NOMO-1 treated with dmso at 0.1 percent for 144 hours (cell line): ENCODE data around the gene EHD2.

ENCODE experiments used
- DNase-seq: peaks from one replicate; lab custom pipeline; 2025; ENCODE audit not compliant: unreplicated experiment; lab: John Stamatoyannopoulos, UW

Gene EHD2

GRCh38 chr19:47691090-47691489 is 22.1 kb upstream of the EHD2 start:
- DNase-seq: no peak

DNA sequence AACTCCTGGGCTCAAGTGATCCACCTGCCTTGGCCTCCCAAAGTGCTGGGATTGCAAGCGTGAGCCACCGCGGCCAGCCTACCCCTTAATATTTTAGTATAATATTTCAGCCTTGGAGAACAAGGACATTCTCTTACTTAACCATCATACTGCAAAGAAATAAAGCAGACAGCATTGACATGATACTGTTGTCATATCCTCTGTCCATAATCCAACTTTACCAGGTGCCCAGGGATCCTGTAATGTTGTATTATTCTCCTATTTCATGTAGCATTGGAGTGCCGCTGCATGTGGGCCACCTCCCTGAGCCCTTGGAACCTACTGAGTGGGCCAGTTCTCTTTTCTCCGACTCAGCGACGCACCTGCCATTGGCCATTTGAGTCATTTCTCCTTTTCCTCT is 21.4 kb upstream of the EHD2 start:
- no peak for DNase-seq

- DNase-seq: no peak
Observed at GRCh38 chr19:47693489-47693888, 19.7 kb upstream of the EHD2 start.

DNA sequence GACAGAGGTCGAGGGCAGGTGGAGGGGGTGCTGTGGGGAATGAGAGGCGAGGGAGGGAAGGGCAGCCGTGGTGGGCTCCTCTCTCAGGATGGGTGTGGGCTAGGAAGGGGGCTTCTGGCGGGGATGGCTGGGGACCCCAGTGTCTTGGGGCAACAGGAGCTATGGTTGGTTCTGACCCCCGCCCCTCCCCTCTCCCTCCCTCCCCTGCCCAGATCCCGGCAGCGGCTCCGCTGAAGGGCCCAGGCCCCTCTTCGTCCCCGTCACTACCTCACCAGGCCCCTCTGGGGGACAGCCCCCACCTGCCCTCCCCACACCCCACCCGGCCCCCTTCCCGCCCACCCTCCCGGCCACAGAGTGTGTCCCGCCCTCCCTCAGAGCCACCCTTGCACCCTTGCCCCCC is 19.3 kb upstream of the EHD2 start:
- DNase-seq: no peak

DNA sequence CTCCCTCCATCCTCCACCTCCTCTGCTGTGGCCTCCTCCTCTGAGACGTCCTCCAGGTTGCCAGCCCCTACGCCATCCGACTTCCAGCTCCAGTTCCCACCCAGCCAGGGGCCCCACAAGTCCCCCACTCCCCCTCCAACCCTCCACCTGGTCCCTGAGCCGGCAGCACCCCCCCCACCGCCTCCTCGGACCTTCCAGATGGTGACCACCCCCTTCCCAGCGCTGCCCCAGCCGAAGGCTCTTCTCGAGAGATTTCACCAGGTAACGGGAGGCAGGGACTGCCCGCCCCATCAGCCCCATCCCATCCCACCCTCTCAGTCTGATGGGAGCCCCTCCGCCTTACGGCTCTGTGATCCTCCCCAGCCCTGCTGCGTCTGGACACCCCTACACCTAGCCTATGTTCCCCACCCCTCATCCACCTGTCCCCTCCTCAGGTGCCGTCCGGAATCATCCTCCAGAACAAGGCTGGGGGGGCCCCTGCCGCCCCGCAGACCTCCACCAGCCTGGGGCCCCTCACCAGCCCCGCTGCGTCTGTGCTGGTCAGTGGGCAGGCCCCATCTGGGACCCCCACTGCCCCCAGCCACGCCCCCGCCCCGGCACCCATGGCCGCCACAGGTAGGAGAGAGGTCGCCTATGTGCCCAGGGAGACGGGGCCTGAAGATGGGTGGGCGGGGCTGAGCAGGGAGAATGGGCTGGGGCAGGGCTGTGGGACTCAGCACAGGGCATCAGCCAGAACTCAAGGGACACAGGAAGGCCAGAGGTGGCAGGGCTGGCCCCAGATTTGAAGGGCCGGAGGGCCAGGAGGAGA is 18.6 kb upstream of the EHD2 start:
- DNase-seq: no peak

DNA sequence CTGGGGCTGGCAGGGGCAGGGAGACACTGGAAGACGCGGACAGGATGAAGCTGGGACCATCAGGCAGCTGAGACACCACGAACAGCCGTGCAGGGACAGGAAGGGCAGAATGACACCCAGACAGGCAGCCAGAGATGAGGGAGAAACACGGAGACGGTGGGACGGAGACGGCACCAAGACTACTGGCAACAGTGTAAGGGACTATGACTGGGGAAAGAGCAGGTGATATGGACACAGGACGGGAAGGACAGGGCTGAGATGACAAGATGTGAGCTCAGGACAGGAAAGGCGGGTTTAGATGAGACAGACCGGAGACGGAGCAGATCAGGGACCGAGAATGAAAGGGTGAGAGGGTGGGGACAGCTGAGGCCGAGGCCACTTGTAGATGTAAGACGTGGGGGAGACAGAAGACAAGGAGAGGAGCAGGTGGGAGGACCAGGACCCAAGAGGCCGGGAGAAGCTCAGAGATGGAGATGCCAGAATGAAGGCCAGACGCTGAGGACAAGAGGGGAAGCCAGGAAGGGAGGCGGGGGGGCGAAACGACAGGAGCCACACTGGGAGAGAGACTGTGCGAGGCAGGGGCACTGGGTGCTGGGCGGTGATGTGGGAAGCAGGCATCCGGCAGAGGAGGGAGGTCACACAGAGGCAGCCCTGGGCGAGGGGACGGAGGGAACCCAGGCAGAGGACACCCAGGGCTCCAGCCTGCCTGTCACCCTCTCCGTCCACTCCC is 17.5 kb upstream of the EHD2 start:
- DNase-seq: no peak

DNA sequence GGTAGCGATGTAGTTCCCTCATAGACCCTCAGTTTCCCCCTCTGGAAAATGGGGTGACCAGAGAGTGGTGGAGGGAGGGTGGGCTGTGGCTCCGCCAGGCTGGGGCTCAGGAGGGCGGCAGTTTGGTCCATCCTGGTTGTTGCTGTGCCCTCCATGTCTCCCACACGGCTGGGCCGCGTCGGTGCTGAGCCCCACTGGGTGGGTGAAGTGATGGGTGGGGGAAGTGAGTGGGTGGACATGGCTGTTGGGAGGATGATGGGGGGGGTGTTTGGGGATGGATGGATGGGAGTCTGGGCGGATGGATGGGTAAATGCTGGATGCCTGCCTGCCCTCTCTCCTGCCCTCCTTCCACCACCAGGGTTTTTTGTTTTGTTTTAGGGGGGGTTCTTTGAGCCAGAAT is 16.6 kb upstream of the EHD2 start:
- no peak for DNase-seq

GRCh38 chr19:47697863-47698609 is 15.2 kb upstream of the EHD2 start:
- peak; percentile 48 for DNase-seq

DNA sequence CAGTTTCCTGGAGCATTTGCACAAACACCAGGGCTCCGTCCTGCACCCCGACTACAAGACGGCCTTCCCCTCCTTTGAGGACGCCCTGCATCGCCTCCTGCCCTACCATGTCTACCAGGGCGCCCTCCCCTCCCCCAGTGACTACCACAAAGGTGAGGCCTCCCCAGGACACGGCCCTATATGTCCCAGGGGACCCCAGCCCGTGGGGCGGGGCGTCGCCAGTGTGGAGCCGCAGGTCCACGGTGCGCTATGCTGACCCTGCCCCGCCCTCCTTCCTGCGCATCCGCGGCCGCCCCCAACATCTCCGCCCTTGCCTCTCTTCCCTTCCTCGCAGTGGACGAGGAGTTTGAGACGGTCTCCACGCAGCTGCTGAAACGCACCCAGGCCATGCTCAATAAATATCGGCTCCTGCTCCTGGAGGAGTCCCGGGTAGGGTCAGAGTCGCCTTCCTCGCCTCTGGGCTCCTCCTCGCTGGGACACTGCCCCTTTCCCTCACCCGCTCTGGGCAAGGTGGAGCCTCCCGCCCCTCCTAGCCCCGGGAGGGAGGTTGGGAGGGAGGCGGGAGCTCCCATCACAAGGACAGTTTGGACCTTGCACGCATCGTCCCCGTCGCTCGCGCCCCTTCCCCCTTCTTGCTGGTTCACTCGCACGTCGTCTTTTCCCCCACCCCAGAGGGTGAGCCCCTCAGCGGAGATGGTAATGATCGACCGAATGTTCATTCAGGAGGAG is 14.4 kb upstream of the EHD2 start:
- no peak for DNase-seq

DNA sequence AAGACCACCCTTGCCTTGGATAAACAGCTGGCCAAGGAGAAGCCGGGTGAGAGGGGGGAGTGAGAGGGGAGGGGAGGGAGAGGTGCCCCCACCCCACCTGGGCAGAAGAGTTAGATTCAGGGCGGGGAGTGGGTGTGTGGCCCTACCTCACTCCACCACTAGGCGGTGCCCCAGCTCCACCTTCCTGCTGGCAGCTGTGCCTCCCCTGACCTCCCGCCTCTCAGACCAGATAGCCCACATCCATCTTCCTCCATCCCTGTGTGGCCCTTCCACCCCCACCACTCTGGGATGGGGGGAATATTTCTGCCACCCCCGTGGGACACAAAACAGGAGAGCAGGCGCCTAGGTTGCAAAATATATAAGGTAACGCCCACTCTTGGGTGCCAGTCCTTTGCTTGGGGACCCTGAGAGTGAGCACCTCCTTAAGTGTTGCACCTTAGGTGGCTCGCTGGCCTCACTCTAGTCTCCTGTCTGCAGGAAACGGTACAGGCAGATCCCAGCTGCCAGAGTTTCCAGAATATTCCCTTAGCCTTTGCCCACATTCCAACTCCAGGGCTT is 13.8 kb upstream of the EHD2 start:
- no peak for DNase-seq

GRCh38 chr19:47700934-47701716 is 12.1 kb upstream of the EHD2 start:
- DNase-seq: no peak

- no peak for DNase-seq
Observed at GRCh38 chr19:47701717-47702552, 11.3 kb upstream of the EHD2 start.

GRCh38 chr19:47702671-47703070 is 10.6 kb upstream of the EHD2 start:
- DNase-seq: no peak

DNA sequence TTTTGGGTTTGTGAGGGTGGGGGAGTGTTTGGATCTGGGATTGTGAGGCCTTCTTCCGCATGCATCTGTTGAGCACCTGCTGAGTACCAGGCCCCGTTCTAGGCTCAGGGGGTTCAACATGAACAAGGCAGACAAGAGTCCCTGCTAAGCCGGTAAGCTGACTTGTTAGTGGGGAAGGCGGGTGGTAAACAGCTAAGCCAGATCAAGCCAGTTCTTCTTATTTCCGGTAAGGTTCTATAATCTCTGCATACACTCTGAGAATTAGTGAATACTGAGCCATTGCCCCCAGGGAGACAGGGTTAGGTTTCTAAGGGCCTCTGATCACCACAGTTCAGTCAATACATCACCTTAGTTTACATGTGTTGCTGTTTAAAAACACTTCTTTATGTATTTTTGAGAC is 9.9 kb upstream of the EHD2 start:
- DNase-seq: no peak

GRCh38 chr19:47704024-47704423 is 9.2 kb upstream of the EHD2 start:
- no peak for DNase-seq

DNA sequence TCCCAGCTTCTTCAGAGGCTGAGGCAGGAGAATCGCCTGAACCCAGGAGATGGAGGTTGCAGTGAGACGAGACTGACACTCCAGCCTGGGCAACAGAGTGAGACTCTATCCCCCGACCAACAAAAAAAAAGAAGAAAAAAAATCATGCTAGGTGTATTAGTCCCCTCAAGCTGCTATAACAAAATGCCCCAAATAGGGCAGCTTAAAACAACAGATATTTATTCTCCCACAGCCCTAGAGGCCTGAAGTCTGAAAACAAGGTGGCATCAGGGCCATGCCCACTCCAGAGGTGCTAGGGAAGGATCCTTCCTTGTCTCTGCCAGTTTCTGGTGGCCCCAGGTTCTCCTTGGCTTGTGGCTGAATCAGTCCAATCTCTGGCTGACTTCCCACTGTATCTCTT is 8.6 kb upstream of the EHD2 start:
- DNase-seq: no peak

DNA sequence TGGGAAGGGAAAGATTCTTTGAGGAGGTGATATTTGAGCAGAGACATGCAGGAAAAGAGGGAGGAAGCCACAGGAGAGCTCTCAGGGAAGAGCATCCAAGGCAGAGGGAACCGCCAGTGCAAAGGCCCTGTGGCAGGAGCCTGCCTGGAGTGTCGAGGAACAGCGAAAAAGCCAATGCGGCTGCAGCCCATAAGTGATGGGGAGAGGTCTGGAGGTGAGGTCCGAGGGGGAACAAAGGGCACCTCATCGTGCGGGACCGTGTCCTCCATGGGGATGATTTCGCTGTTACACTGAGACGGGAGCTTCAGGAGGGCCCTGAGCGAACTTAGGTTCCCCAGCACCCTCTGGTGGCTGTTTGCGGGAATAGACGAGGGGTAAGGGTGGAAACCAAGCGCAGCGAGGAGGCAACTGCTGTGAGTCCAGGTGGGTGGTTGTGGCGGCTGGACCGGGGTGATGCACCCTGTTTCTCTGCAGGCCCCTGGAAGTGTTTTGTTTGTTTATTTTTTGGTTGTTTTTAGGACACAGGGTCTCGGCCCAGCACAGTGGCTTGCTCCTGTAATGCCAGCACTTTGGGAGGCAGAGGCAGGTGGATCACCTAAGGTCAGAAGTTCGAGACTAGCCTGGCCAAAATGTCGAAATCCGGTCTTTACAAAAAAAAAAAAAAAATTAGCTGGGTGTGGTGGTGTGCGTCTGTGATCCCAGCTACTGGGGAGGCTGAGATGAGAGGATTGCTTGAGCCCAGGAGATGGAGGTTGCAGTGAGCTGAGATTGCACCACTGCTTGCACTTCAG is 5.9 kb upstream of the EHD2 start:
- DNase-seq: peak; percentile 62

GRCh38 chr19:47711652-47712242 is 1.5 kb upstream of the EHD2 start:
- DNase-seq: no peak
